ENCODE measurements around the gene SLC6A2.

DNA sequence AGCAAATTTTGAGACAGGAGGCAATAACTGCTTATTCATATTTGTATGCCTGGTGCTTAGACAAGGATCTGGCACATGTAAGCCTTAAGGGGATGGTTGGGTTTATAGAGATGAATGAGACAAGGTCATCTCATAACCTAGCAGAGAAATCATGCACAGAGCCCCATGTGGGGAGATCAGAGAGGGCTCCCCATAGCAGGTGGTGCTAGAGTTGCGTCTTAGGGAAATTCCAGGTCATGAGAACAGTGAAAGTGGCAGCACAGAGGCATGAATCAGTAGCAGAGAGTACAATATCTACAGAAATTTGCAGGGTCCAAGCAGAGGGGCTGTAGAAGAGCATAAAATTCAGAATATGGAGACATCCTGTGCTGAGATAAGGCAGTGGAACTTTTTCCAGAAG lies 57.3 kb downstream of the SLC6A2 start:
- TF ChIP-seq CREB1 (CRISPR knock-in tag; IDR thresholded peaks at IDR 0.05; ENCODE audit: low read depth), result no peak
- no peak for TF ChIP-seq EZH2 (IDR thresholded peaks at IDR 0.05; ENCODE audit: low read depth, unreplicated experiment)
- TF ChIP-seq, protein P1, sequence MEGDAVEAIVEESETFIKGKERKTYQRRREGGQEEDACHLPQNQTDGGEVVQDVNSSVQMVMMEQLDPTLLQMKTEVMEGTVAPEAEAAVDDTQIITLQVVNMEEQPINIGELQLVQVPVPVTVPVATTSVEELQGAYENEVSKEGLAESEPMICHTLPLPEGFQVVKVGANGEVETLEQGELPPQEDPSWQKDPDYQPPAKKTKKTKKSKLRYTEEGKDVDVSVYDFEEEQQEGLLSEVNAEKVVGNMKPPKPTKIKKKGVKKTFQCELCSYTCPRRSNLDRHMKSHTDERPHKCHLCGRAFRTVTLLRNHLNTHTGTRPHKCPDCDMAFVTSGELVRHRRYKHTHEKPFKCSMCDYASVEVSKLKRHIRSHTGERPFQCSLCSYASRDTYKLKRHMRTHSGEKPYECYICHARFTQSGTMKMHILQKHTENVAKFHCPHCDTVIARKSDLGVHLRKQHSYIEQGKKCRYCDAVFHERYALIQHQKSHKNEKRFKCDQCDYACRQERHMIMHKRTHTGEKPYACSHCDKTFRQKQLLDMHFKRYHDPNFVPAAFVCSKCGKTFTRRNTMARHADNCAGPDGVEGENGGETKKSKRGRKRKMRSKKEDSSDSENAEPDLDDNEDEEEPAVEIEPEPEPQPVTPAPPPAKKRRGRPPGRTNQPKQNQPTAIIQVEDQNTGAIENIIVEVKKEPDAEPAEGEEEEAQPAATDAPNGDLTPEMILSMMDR (conservative IDR thresholded peaks at IDR 0.05; ENCODE audit: low read depth in 2 of 2), result no peak
- no peak for TF ChIP-seq POLR2AphosphoS5 (IDR thresholded peaks at IDR 0.05; ENCODE audit: low read depth)
- TF ChIP-seq, protein P2, sequence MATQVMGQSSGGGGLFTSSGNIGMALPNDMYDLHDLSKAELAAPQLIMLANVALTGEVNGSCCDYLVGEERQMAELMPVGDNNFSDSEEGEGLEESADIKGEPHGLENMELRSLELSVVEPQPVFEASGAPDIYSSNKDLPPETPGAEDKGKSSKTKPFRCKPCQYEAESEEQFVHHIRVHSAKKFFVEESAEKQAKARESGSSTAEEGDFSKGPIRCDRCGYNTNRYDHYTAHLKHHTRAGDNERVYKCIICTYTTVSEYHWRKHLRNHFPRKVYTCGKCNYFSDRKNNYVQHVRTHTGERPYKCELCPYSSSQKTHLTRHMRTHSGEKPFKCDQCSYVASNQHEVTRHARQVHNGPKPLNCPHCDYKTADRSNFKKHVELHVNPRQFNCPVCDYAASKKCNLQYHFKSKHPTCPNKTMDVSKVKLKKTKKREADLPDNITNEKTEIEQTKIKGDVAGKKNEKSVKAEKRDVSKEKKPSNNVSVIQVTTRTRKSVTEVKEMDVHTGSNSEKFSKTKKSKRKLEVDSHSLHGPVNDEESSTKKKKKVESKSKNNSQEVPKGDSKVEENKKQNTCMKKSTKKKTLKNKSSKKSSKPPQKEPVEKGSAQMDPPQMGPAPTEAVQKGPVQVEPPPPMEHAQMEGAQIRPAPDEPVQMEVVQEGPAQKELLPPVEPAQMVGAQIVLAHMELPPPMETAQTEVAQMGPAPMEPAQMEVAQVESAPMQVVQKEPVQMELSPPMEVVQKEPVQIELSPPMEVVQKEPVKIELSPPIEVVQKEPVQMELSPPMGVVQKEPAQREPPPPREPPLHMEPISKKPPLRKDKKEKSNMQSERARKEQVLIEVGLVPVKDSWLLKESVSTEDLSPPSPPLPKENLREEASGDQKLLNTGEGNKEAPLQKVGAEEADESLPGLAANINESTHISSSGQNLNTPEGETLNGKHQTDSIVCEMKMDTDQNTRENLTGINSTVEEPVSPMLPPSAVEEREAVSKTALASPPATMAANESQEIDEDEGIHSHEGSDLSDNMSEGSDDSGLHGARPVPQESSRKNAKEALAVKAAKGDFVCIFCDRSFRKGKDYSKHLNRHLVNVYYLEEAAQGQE (IDR thresholded peaks at IDR 0.05; ENCODE audit: unreplicated experiment), result no peak
- no peak for TF ChIP-seq EZH2phosphoT487 (IDR thresholded peaks at IDR 0.05; ENCODE audit: unreplicated experiment)
- TF ChIP-seq ZNF114 (CRISPR knock-in tag; IDR thresholded peaks at IDR 0.05), result no peak
- no peak for TF ChIP-seq NANOG (IDR thresholded peaks at IDR 0.05; ENCODE audit: borderline replicate concordance)
